Right lobe of liver (tissue), 6 donors: ENCODE data around the gene PRICKLE3. TPM values are rescaled to one million over a fixed set of nuclear protein-coding genes. Genes with fewer than 3 reads are reported as not detected.

Source experiments
- ATAC-seq, 4 donors: fragments of 200-7000 bp; cut with Tn5 transposase; one replicate each; pipeline ENCODE4 v1.9.1; 2020; ENCODE audit warnings: mild to moderate bottlenecking in 4 of 4, moderate library complexity in 4 of 4
- DNase-seq, 3 donors: peaks; one replicate each; pipeline ENCODE4 v3.0.0-alpha.2; 2020
- H3K27ac ChIP-seq, 3 donors: fragments of 200-600 bp; one replicate each; pipeline ENCODE4 v1.8.0; 2022
- H3K27me3 ChIP-seq, 2 donors: fragments of 200-600 bp; one replicate each; pipeline ENCODE4 v1.8.0; 2022
- H3K36me3 ChIP-seq, 4 donors: fragments of 200-600 bp; sonication (generic) in 1 of 4; one replicate each; pipeline versions ENCODE4 v1.5.1 to v1.8.0; 2017 to 2022; ENCODE audit warnings: control low read depth in 1 of 4
- H3K4me1 ChIP-seq, 4 donors: fragments of 200-600 bp; sonication (generic) in 1 of 4; one replicate each; pipeline versions ENCODE4 v1.5.1 to v1.8.0; 2017 to 2022; ENCODE audit warnings: control low read depth in 1 of 4
- H3K4me3 ChIP-seq, 3 donors: fragments of 200-600 bp; one replicate each; pipeline ENCODE4 v1.8.0; 2022
- H3K9me3 ChIP-seq, 4 donors: fragments of 200-600 bp; sonication (generic) in 1 of 4; one replicate each; pipeline versions ENCODE4 v1.5.1 to v1.8.0; 2017 to 2022; ENCODE audit warnings: control low read depth in 1 of 4
- CTCF ChIP-seq, 4 donors: fragments of 200-600 bp in 3 of 4; fragments of 450-650 bp in 1 of 4; IDR thresholded peaks; one replicate each; pipeline versions ENCODE4 v1.5.1 to v1.8.0; 2016 to 2022; ENCODE audit warnings: antibody characterized with exemption in 4 of 4, mild to moderate bottlenecking in 2 of 4
- POLR2A ChIP-seq: fragments of 450-650 bp; IDR thresholded peaks from one replicate; pipeline ENCODE4 v1.6.1; 2017; ENCODE audit warnings: antibody characterized with exemption, mild to moderate bottlenecking
- WGBS: methylation state at CpG from one replicate; pipeline ENCODE4 v1.1.6; 2018; ENCODE audit warnings: low coverage, low lambda C conversion rate; ENCODE audit not compliant: insufficient coverage; ENCODE audit errors: missing lambda C conversion rate; 5-methylcytosine and 5-hydroxymethylcytosine counted together
- intact Hi-C, 2 donors: fragments of 100-400 bp; cut with DNase I; formaldehyde crosslinking; loops; one replicate each; pipeline versions ENCODE4 v1.11.2 to v1.14.1; 2022
- total RNA-seq, 6 experiments: library from RNA; depleted of rRNA in 2 of 6; stranded (reverse); fragments of >200 nt in 2 of 6; fragmentation: NEBNext Ultra II Directional in 3 of 6; extraction: Animal tissue kit (Norgen Biotek cat#: 25700) in 3 of 6; gene quantifications; one replicate each; pipeline versions ENCODE4 v1.1.0 to v1.2.4, GENCODE V29; 2016 to 2023
- donor health status: DM: no; HTN: yes; CAD: no.
- donor health status: DM: no; HTN: no; CAD: no.
- donor health status: DM: no; HTN: no; CAD: no.
- donor health status: DM: no; HTN: yes; CAD: no.
- donor health status: DM: no; HTN: yes; CAD: no.

Gene PRICKLE3
- total RNA-seq, 6 experiments from 2014 or later: 3.8 to 6.4 (median 5.0) TPM

GRCh38 chrX:49214416-49214815 is 28.2 kb upstream of the PRICKLE3 start:
- no peak for TF ChIP-seq CTCF (IDR thresholded peaks at IDR 0.05)
- TF ChIP-seq POLR2A: no peak
- Histone ChIP-seq H3K27ac (no peak overlapping the region), H3K36me3 (no peaks in the 10 kb centered on the region), H3K4me3 (no peak overlapping the region), H3K9me3 (no peaks in the 10 kb centered on the region), H3K27me3 (no peaks in the 10 kb centered on the region), H3K4me1 (no peaks in the 10 kb centered on the region)
- 70% methylated on average over 2 of the region's 2 CpGs for WGBS
- ATAC-seq (no peak), DNase-seq (no peak)
- intact Hi-C loops: no loop called here

GRCh38 chrX:49212861-49213260 is 26.7 kb upstream of the PRICKLE3 start:
- DNase-seq (no peak), ATAC-seq (no peak)
- Histone ChIP-seq H3K27ac (no peak overlapping the region), H3K9me3 (no peaks in the 10 kb centered on the region), H3K36me3 (no peaks in the 10 kb centered on the region), H3K27me3 (no peaks in the 10 kb centered on the region), H3K4me3 (no peak overlapping the region), H3K4me1 (no peaks in the 10 kb centered on the region)
- TF ChIP-seq POLR2A (no peak), CTCF (IDR thresholded peaks at IDR 0.05) (no peak)
- intact Hi-C loops: no loop called here
- WGBS: 27% methylated on average over 1 of the region's 1 CpG

- 80% methylated on average over 1 of the region's 2 CpGs for WGBS
- intact Hi-C loops: no loop called here
- Histone ChIP-seq H3K27me3 (no peaks in the 10 kb centered on the region), H3K4me1 (no peaks in the 10 kb centered on the region), H3K4me3 (no peak overlapping the region), H3K36me3 (no peaks in the 10 kb centered on the region), H3K27ac (no peak overlapping the region), H3K9me3 (no peaks in the 10 kb centered on the region)
- ATAC-seq: no peak
- TF ChIP-seq POLR2A (no peak), CTCF (IDR thresholded peaks at IDR 0.05) (no peak)
- DNase-seq: no peak
These were observed 26.0 kb upstream of the PRICKLE3 start for GRCh38 chrX:49212209-49212608.

- Histone ChIP-seq H3K4me3 (no peak overlapping the region), H3K4me1 (no peaks in the 10 kb centered on the region), H3K27ac (no peak overlapping the region), H3K36me3 (no peaks in the 10 kb centered on the region), H3K9me3 (no peaks in the 10 kb centered on the region), H3K27me3 (no peaks in the 10 kb centered on the region)
- ATAC-seq (no peak), DNase-seq (no peak)
- 64% methylated on average over 9 of the region's 9 CpGs for WGBS
- TF ChIP-seq CTCF (IDR thresholded peaks at IDR 0.05): no peak
- no peak for TF ChIP-seq POLR2A
- intact Hi-C loops: no loop called here
These were observed 24.9 kb upstream of the PRICKLE3 start for GRCh38 chrX:49211074-49211473.

- 49% methylated on average over 4 of the region's 8 CpGs for WGBS
- H3K36me3 ChIP-seq: no peaks in the 10 kb centered on the region
- TF ChIP-seq POLR2A (no peak), CTCF (IDR thresholded peaks at IDR 0.05) (no peak)
- no peaks in the 10 kb centered on the region for H3K27me3 ChIP-seq
- intact Hi-C loops: no loop called here
- H3K4me1 ChIP-seq: no peaks in the 10 kb centered on the region
- no peak overlapping the region for H3K27ac ChIP-seq
- DNase-seq: no peak
- no peaks in the 10 kb centered on the region for H3K9me3 ChIP-seq
- no peak overlapping the region for H3K4me3 ChIP-seq
- ATAC-seq: no peak
These were observed 24.2 kb upstream of the PRICKLE3 start for GRCh38 chrX:49210406-49210805.
